ENCODE data around the gene ARHGAP12.

ARHGAP12 gene

GRCh38 chr10:31757831-31758230 is 170.8 kb downstream of the ARHGAP12 start:
- Histone ChIP-seq H3K9me2 (ENCODE audit: low read depth, low read length) (no peaks in the 10 kb centered on the region), H3K27ac (ENCODE audit: low read depth, low read length, poor library complexity, severe bottlenecking) (no peak overlapping the region), H2AFZ (ENCODE audit: low read length) (no peak overlapping the region), H3K9me3 (ENCODE audit: low read length) (no peaks in the 10 kb centered on the region), H3K36me3 (ENCODE audit: insufficient read depth, low read length) (no peaks in the 10 kb centered on the region), H3K27me3 (ENCODE audit: insufficient read depth, low read length) (no peaks in the 10 kb centered on the region), H3K79me2 (ENCODE audit: insufficient read depth, low read length) (no peaks in the 10 kb centered on the region), H4K20me1 (ENCODE audit: insufficient read depth, low read length) (no peaks in the 10 kb centered on the region), H3K4me3 (ENCODE audit: low read depth, low read length, poor library complexity, severe bottlenecking) (no peak overlapping the region), H3F3A (ENCODE audit: insufficient read depth, low read length) (no peaks in the 10 kb centered on the region), H3K4me1 (ENCODE audit: insufficient read depth, low read length, severe bottlenecking) (peaks cover 54% of the 10 kb centered on the region), H3K4me2 (ENCODE audit: low read length) (no peak overlapping the region), H3K9ac (ENCODE audit: low read length) (no peak overlapping the region)
- no peak for TF ChIP-seq EZH2 (IDR thresholded peaks at IDR 0.05; ENCODE audit: borderline replicate concordance, low read length)
- TF ChIP-seq CTCF (IDR thresholded peaks at IDR 0.05; ENCODE audit: low read length): no peak

GRCh38 chr10:31757386-31757791 is 171.2 kb downstream of the ARHGAP12 start:
- TF ChIP-seq CTCF (IDR thresholded peaks at IDR 0.05; ENCODE audit: low read length) (no peak), EZH2 (IDR thresholded peaks at IDR 0.05; ENCODE audit: borderline replicate concordance, low read length) (no peak)
- no peaks in the 10 kb centered on the region for H3K9me3 ChIP-seq (ENCODE audit: low read length)
- no peak overlapping the region; the same call in 1 of the 2 replicates for H3K4me2 ChIP-seq (ENCODE audit: low read length)
- no peak overlapping the region for H3K4me3 ChIP-seq (ENCODE audit: low read depth, low read length, poor library complexity, severe bottlenecking)
- H3K4me1 ChIP-seq (ENCODE audit: insufficient read depth, low read length, severe bottlenecking): peaks cover 58% of the 10 kb centered on the region
- H3K27ac ChIP-seq (ENCODE audit: low read depth, low read length, poor library complexity, severe bottlenecking): peak overlapping the region; percentile 50
- no peaks in the 10 kb centered on the region for H4K20me1 ChIP-seq (ENCODE audit: insufficient read depth, low read length)
- no peaks in the 10 kb centered on the region for H3F3A ChIP-seq (ENCODE audit: insufficient read depth, low read length)
- no peak overlapping the region for H2AFZ ChIP-seq (ENCODE audit: low read length)
- no peaks in the 10 kb centered on the region for H3K9me2 ChIP-seq (ENCODE audit: low read depth, low read length)
- H3K27me3 ChIP-seq (ENCODE audit: insufficient read depth, low read length): no peaks in the 10 kb centered on the region
- no peaks in the 10 kb centered on the region for H3K79me2 ChIP-seq (ENCODE audit: insufficient read depth, low read length)
- no peak overlapping the region for H3K9ac ChIP-seq (ENCODE audit: low read length)
- H3K36me3 ChIP-seq (ENCODE audit: insufficient read depth, low read length): no peaks in the 10 kb centered on the region

- Histone ChIP-seq H3K79me2 (ENCODE audit: insufficient read depth, low read length) (no peaks in the 10 kb centered on the region), H3F3A (ENCODE audit: insufficient read depth, low read length) (no peaks in the 10 kb centered on the region), H2AFZ (ENCODE audit: low read length) (no peak overlapping the region), H3K4me2 (ENCODE audit: low read length) (no peak overlapping the region; the same call in 1 of the 2 replicates), H3K9me2 (ENCODE audit: low read depth, low read length) (no peaks in the 10 kb centered on the region), H3K27me3 (ENCODE audit: insufficient read depth, low read length) (no peaks in the 10 kb centered on the region), H3K9me3 (ENCODE audit: low read length) (no peaks in the 10 kb centered on the region), H3K4me3 (ENCODE audit: low read depth, low read length, poor library complexity, severe bottlenecking) (no peak overlapping the region), H3K36me3 (ENCODE audit: insufficient read depth, low read length) (no peaks in the 10 kb centered on the region), H3K4me1 (ENCODE audit: insufficient read depth, low read length, severe bottlenecking) (peaks cover 65% of the 10 kb centered on the region), H3K27ac (ENCODE audit: low read depth, low read length, poor library complexity, severe bottlenecking) (peak overlapping the region; percentile 50), H4K20me1 (ENCODE audit: insufficient read depth, low read length) (no peaks in the 10 kb centered on the region), H3K9ac (ENCODE audit: low read length) (no peak overlapping the region)
- TF ChIP-seq CTCF (IDR thresholded peaks at IDR 0.05; ENCODE audit: low read length) (no peak), EZH2 (IDR thresholded peaks at IDR 0.05; ENCODE audit: borderline replicate concordance, low read length) (no peak)
Observed at GRCh38 chr10:31756729-31757110, 171.9 kb downstream of the ARHGAP12 start.
